Ovary (tissue), 9 donors: ENCODE results near the gene LCP2. TPM values are rescaled to one million over a fixed set of nuclear protein-coding genes. Genes with fewer than 3 reads are reported as not detected.

ENCODE experiments used
- DNase-seq, 5 donors: peaks; one replicate each; pipeline ENCODE4 v3.0.0-alpha.2; 2019 to 2020
- H3K27ac ChIP-seq, 2 donors: fragments of 200-600 bp; one replicate each; pipeline versions ENCODE4 v1.5.1 to v1.8.0; 2019 to 2022
- H3K27me3 ChIP-seq: fragments of 200-600 bp; one replicate; pipeline ENCODE4 v1.8.0; 2022
- H3K36me3 ChIP-seq: fragments of 200-600 bp; sonication (generic); one replicate; pipeline ENCODE4 v1.5.1; 2019
- H3K4me1 ChIP-seq: one replicate; pipeline ENCODE4 v1.8.1; 2013; ENCODE audit warnings: mild to moderate bottlenecking, moderate library complexity; ENCODE audit not compliant: insufficient read depth
- H3K4me3 ChIP-seq: fragments of 200-600 bp; sonication (generic); one replicate; pipeline ENCODE4 v1.5.1; 2017
- H3K9me3 ChIP-seq, 2 donors: fragments of 200-600 bp in 1 of 2; sonication (generic) in 1 of 2; one replicate each; pipeline versions ENCODE4 v1.5.1 to v1.8.1; 2013 to 2019; ENCODE audit warnings: mild to moderate bottlenecking in 1 of 2, moderate library complexity in 1 of 2
- EP300 ChIP-seq: sonication (generic); formaldehyde crosslinking; IDR thresholded peaks from one replicate; pipeline ENCODE4 v1.6.1; 2017; ENCODE audit warnings: antibody characterized with exemption
- POLR2A ChIP-seq: fragments of 450-650 bp; IDR thresholded peaks from one replicate; pipeline ENCODE4 v1.6.1; 2017; ENCODE audit warnings: antibody characterized with exemption, mild to moderate bottlenecking, moderate library complexity
- WGBS, 3 donors: extraction: QIAGEN DNeasy Blood & Tissue Kit in 1 of 3; methylation state at CpG; one replicate each; pipeline versions ENCODE4 v1.1.5 to v1.1.7; 2013 to 2017; 5-methylcytosine and 5-hydroxymethylcytosine counted together
- intact Hi-C, 4 donors: fragments of 100-400 bp; cut with DNase I; formaldehyde crosslinking; loops; one replicate each; pipeline versions ENCODE4 v1.11.0 to v1.15.1; 2022 to 2023
- polyA plus RNA-seq, 2 donors: library from polyadenylated mRNA; stranded (reverse); fragments of 200-250 nt in 1 of 2; fragments of 350-450 nt in 1 of 2; fragmentation: Illumina TruSeq in 1 of 2; extraction: RNeasy Lipid Tissue Mini Kit (QIAGEN cat#74804) in 1 of 2; gene quantifications; one replicate each; pipeline ENCODE4 v1.2.3, GENCODE V29; 2013 to 2014
- total RNA-seq, 7 donors: library from RNA; depleted of rRNA in 2 of 7; stranded (reverse); fragments of >200 nt in 2 of 7; fragmentation: NEBNext Ultra II Directional in 3 of 7; extraction: Animal tissue kit (Norgen Biotek cat#: 25700) in 3 of 7; gene quantifications; one replicate each; pipeline versions ENCODE4 v1.1.0 to v1.2.4, GENCODE V29; 2016 to 2023
- TF ChIP-seq, protein P1 (sequence below), 3 donors: fragments of 450-650 bp in 2 of 3; fragments of 200-600 bp in 1 of 3; IDR thresholded peaks; one replicate each; pipeline versions ENCODE4 v1.5.1 to v1.8.0; 2016 to 2022; ENCODE audit warnings: antibody characterized with exemption in 3 of 3, mild to moderate bottlenecking in 1 of 3
- donor health status: DM: no; HTN: no; CAD: no; lungs with moderate emphysema.
- donor health status: DM: no; HTN: no; CAD: no.
- donor health status: Bipolar disorder and iron deficiency.
- donor health status: DM: yes; HTN: yes; CAD: no.
- donor health status: DM: no; HTN: no; CAD: no.
- donor health status: DM: yes; HTN: yes; CAD: no.

Gene LCP2
- total and polyA plus RNA-seq, 9 donors, result 3.1 to 31.1 (median 6.4) TPM

DNA sequence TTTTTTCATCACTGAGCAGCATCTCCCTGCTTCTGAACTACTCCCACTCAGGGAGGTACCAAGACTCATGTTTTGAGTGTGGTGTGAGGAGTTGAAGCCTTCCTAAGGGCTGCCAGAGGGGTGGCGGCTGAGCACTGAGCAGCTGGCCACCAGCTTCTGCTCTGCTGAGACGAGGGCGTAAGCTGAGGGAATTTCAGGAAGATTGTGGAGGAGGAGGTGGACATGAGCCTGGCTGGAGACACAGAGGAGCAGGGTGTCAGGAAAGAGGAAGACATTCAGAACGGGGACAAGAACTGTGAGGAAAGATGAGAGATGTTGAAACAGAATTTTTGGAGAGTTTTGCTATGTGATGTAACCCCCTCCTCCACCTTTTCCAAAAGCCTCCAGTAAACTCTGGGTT is 7.8 kb downstream of the LCP2 start:
- Histone ChIP-seq H3K4me1 (peaks cover 9% of the 10 kb centered on the region), H3K9me3 (no peaks in the 10 kb centered on the region), H3K27ac (no peak overlapping the region), H3K27me3 (no peaks in the 10 kb centered on the region), H3K36me3 (no peaks in the 10 kb centered on the region), H3K4me3 (no peak overlapping the region)
- TF ChIP-seq EP300 (no peak), POLR2A (no peak)
- TF ChIP-seq, protein P1, sequence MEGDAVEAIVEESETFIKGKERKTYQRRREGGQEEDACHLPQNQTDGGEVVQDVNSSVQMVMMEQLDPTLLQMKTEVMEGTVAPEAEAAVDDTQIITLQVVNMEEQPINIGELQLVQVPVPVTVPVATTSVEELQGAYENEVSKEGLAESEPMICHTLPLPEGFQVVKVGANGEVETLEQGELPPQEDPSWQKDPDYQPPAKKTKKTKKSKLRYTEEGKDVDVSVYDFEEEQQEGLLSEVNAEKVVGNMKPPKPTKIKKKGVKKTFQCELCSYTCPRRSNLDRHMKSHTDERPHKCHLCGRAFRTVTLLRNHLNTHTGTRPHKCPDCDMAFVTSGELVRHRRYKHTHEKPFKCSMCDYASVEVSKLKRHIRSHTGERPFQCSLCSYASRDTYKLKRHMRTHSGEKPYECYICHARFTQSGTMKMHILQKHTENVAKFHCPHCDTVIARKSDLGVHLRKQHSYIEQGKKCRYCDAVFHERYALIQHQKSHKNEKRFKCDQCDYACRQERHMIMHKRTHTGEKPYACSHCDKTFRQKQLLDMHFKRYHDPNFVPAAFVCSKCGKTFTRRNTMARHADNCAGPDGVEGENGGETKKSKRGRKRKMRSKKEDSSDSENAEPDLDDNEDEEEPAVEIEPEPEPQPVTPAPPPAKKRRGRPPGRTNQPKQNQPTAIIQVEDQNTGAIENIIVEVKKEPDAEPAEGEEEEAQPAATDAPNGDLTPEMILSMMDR (IDR thresholded peaks at IDR 0.05), result no peak
- DNase-seq, result peak in 1 of 5 donors; percentile 57
- intact Hi-C loops, result no loop called here
- WGBS, 3 donors, result 10 to 15% (median 15%) methylated on average over 4 of the region's 4 CpGs

DNA sequence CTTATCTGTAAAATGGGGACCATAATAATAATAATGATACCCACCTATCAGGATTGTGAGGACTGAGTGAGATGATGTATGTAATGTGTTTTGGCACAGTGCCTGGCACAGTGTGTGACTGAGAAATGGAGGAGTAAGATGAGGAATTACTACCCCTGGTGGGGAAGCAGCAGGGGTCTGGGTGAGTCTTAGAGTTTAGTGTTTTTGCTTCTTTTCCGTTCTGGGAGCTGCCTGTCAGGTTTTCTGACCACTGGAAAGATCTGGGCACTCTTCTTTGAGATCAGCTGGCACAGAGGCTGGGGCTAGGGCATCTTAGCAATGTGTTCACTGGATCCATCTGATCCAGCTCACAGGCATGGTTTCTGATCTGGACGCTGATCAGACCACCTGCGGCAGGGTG is 8.5 kb downstream of the LCP2 start:
- WGBS, 3 donors, result 50 to 72% (median 51%) methylated on average over 3 of the region's 3 CpGs

DNA sequence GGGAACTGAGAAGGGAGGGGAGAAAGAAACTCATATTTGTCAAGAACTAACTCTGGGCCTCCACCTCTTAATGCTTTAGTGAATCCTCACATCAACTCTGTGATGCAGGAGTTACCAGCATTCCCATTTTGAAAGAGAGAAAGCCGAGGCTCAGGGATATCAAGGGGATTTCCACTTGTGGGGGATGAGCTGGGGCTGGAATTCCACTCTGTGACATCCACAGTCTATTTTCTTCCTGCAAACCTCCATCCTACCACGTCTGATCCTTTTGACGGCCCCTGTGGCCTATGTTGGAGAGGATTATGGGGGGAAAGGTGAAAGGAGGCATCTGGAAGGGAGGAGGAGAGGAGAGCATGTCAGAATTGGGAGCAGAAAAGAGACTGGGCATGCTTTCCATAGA is 9.0 kb downstream of the LCP2 start:
- H3K9me3 ChIP-seq, result no peaks in the 10 kb centered on the region
- peaks cover 9% of the 10 kb centered on the region for H3K4me1 ChIP-seq
- no peaks in the 10 kb centered on the region for H3K36me3 ChIP-seq
- no peaks in the 10 kb centered on the region for H3K27me3 ChIP-seq
- intact Hi-C loops, result no loop called here
- DNase-seq, result no peak
- TF ChIP-seq, protein P1 (IDR thresholded peaks at IDR 0.05), result no peak
- TF ChIP-seq EP300, result no peak
- TF ChIP-seq POLR2A, result no peak
- 51 to 60% (median 55%) methylated on average over 3 of the region's 3 CpGs for WGBS, 3 donors
- H3K4me3 ChIP-seq, result no peak overlapping the region
- no peak overlapping the region for H3K27ac ChIP-seq

More for the DNA sequence above, 8.5 kb downstream of the LCP2 start:
- DNase-seq, result no peak
- Histone ChIP-seq H3K27me3 (no peaks in the 10 kb centered on the region), H3K9me3 (no peaks in the 10 kb centered on the region), H3K4me3 (no peak overlapping the region), H3K27ac (no peak overlapping the region), H3K36me3 (no peaks in the 10 kb centered on the region), H3K4me1 (peaks cover 9% of the 10 kb centered on the region)
- intact Hi-C loops, result no loop called here
- TF ChIP-seq POLR2A, result no peak
- TF ChIP-seq, protein P1 (IDR thresholded peaks at IDR 0.05), result no peak
- no peak for TF ChIP-seq EP300

DNA sequence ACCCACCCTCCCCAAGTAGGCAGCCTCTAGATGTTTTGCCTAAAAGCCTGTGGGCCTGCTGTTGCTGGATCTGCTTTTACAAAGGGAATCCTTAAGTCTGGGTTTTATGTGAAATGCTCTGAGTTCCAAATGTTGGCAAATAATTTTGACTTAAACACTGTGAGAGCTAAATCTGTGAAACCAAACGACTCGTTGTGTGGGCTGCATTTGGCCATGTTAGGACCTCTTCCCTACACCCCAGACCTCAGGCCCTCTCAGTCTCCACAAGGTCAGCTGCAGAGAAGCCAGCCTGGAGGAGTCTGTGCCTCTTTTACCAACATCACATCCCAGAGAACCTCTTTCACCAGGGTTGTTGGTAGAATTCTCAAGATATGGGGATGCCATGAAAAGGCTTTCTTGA is 9.4 kb downstream of the LCP2 start:
- WGBS, 3 donors, result 31 to 35% (median 32%) methylated on average over 2 of the region's 2 CpGs
- H3K36me3 ChIP-seq, result no peaks in the 10 kb centered on the region
- intact Hi-C loops, result no loop called here
- H3K4me3 ChIP-seq, result no peak overlapping the region
- H3K27me3 ChIP-seq, result no peaks in the 10 kb centered on the region
- no peaks in the 10 kb centered on the region for H3K9me3 ChIP-seq
- TF ChIP-seq EP300 (no peak), POLR2A (no peak)
- TF ChIP-seq, protein P1 (IDR thresholded peaks at IDR 0.05), result no peak
- no peak overlapping the region for H3K27ac ChIP-seq
- no peak for DNase-seq
- H3K4me1 ChIP-seq, result peaks cover 9% of the 10 kb centered on the region

DNA sequence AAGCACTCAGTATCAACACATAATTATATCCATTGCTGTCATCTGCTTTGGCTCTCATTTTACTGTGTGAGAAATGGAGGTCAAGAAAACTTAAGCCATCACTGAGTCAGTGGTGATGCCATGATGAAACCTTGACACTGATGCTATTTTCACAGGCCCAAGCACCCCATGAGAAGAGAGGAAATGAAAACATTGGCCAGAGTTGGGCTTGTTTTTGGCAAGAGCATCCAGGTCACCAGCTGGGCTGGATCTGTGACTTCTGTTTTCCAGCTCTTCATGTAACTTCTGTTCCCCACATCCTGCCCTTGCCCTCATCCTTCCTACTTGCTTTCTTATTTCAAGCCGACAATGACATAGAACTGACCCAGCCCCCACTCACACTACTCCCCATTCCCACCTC is 10.0 kb downstream of the LCP2 start:
- no peaks in the 10 kb centered on the region for H3K9me3 ChIP-seq
- no peak overlapping the region for H3K4me3 ChIP-seq
- TF ChIP-seq, protein P1 (IDR thresholded peaks at IDR 0.05), result no peak
- TF ChIP-seq EP300 (no peak), POLR2A (no peak)
- H3K27ac ChIP-seq, result no peak overlapping the region
- peaks cover 9% of the 10 kb centered on the region for H3K4me1 ChIP-seq
- intact Hi-C loops, result no loop called here
- no peaks in the 10 kb centered on the region for H3K36me3 ChIP-seq
- WGBS, 3 donors, result 0 to 3% (median 2%) methylated on average over 1 of the region's 1 CpG
- peak; percentile 50 to 85 (median 82) for DNase-seq
- H3K27me3 ChIP-seq, result no peaks in the 10 kb centered on the region
